Upper lobe of left lung (tissue), 6 donors: ENCODE data around the gene SLCO4A1. TPM values are rescaled to one million over a fixed set of nuclear protein-coding genes. Genes with fewer than 3 reads are reported as not detected.

Source experiments
- ATAC-seq, 2 donors: fragments of 200-7000 bp; cut with Tn5 transposase; one replicate each; pipeline ENCODE4 v1.9.1; 2022; ENCODE audit warnings: mild to moderate bottlenecking in 2 of 2, moderate library complexity in 2 of 2; ENCODE audit not compliant: low FRiP score in 2 of 2
- DNase-seq, 2 donors: peaks; one replicate each; pipeline ENCODE4 v3.0.0-alpha.2; 2019 to 2020
- H3K27ac ChIP-seq, 4 donors: fragments of 200-600 bp; sonication (generic); one replicate each; pipeline ENCODE4 v1.5.1; 2016 to 2019
- H3K27me3 ChIP-seq, 4 donors: fragments of 200-600 bp; sonication (generic); one replicate each; pipeline ENCODE4 v1.5.1; 2017 to 2019
- H3K36me3 ChIP-seq, 4 donors: fragments of 200-600 bp; sonication (generic); one replicate each; pipeline ENCODE4 v1.5.1; 2016 to 2019
- H3K4me1 ChIP-seq, 4 donors: fragments of 200-600 bp; sonication (generic); one replicate each; pipeline ENCODE4 v1.5.1; 2018 to 2019
- H3K4me3 ChIP-seq, 4 donors: fragments of 200-600 bp; sonication (generic); one replicate each; pipeline ENCODE4 v1.5.1; 2017 to 2019; ENCODE audit warnings: mild to moderate bottlenecking in 2 of 4, moderate library complexity in 1 of 4
- H3K9me3 ChIP-seq, 4 donors: fragments of 200-600 bp; sonication (generic); one replicate each; pipeline ENCODE4 v1.5.1; 2018 to 2019
- EP300 ChIP-seq, 4 donors: sonication (generic); formaldehyde crosslinking; IDR thresholded peaks; one replicate each; pipeline ENCODE4 v1.5.1; 2017; ENCODE audit warnings: antibody characterized with exemption in 4 of 4, control low read depth in 2 of 4
- POLR2A ChIP-seq, 4 donors: fragments of 450-650 bp; IDR thresholded peaks; one replicate each; pipeline ENCODE4 v1.5.1; 2016 to 2017; ENCODE audit warnings: antibody characterized with exemption in 4 of 4, mild to moderate bottlenecking in 2 of 4
- POLR2AphosphoS5 ChIP-seq, 2 donors: sonication (generic); formaldehyde crosslinking; IDR thresholded peaks; one replicate each; pipeline ENCODE4 v1.5.1; 2017; ENCODE audit warnings: antibody characterized with exemption in 2 of 2
- whole genome bisulfite sequencing, 2 donors: methylation state at CpG; one replicate each; pipeline ENCODE4 v1.1.5; 2017 to 2018; 5-methylcytosine and 5-hydroxymethylcytosine counted together
- total RNA-seq, 6 donors: library from RNA; depleted of rRNA in 4 of 6; stranded (reverse); fragments of >200 nt in 4 of 6; gene quantifications; one replicate each; pipeline versions ENCODE4 v1.1.0 to v1.2.1, GENCODE V29; 2016 to 2021
- TF ChIP-seq, protein P1 (sequence below), 6 experiments: fragments of 450-650 bp in 4 of 6; fragments of 200-600 bp in 2 of 6; sonication (generic) in 2 of 6; IDR thresholded peaks; one replicate each; pipeline ENCODE4 v1.5.1; 2016 to 2019; ENCODE audit warnings: antibody characterized with exemption in 6 of 6
- donor health status: DM: no; HTN: no; CAD: no; lungs with moderate emphysema.
- donor health status: DM: no; HTN: yes; CAD: no; lungs with severe emphysema.

Gene SLCO4A1
- total RNA-seq, 6 donors from 2014 or later: 39.9 to 86.7 (median 49.1) TPM

- ATAC-seq: no peak
- Histone ChIP-seq H3K4me3 (no peak overlapping the region), H3K36me3 (peaks cover 0 to 63% (median 27%) of the 10 kb centered on the region in 4 donors), H3K27ac (peak overlapping the region in 1 of 4 donors; percentile 90), H3K27me3 (no peaks in the 10 kb centered on the region), H3K4me1 (peaks cover 18 to 35% (median 22%) of the 10 kb centered on the region in 4 donors), H3K9me3 (no peaks in the 10 kb centered on the region)
- WGBS, 2 donors: 91 to 94% methylated on average over 20 to 37 of the region's 39 CpGs
- DNase-seq: no peak
- TF ChIP-seq POLR2AphosphoS5 (IDR thresholded peaks at IDR 0.05): no peak
- TF ChIP-seq, protein P1, sequence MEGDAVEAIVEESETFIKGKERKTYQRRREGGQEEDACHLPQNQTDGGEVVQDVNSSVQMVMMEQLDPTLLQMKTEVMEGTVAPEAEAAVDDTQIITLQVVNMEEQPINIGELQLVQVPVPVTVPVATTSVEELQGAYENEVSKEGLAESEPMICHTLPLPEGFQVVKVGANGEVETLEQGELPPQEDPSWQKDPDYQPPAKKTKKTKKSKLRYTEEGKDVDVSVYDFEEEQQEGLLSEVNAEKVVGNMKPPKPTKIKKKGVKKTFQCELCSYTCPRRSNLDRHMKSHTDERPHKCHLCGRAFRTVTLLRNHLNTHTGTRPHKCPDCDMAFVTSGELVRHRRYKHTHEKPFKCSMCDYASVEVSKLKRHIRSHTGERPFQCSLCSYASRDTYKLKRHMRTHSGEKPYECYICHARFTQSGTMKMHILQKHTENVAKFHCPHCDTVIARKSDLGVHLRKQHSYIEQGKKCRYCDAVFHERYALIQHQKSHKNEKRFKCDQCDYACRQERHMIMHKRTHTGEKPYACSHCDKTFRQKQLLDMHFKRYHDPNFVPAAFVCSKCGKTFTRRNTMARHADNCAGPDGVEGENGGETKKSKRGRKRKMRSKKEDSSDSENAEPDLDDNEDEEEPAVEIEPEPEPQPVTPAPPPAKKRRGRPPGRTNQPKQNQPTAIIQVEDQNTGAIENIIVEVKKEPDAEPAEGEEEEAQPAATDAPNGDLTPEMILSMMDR (IDR thresholded peaks at IDR 0.05): no peak
- TF ChIP-seq POLR2A (IDR thresholded peaks at IDR 0.05): no peak
- no peak for TF ChIP-seq EP300 (IDR thresholded peaks at IDR 0.05)
These were observed 14.1 kb downstream of the SLCO4A1 start for GRCh38 chr20:62656197-62656918.

GRCh38 chr20:62656919-62657588 lies 14.8 kb downstream of the SLCO4A1 start:
- TF ChIP-seq POLR2AphosphoS5 (IDR thresholded peaks at IDR 0.05) (no peak), POLR2A (IDR thresholded peaks at IDR 0.05) (no peak), EP300 (IDR thresholded peaks at IDR 0.05) (no peak)
- TF ChIP-seq, protein P1 (IDR thresholded peaks at IDR 0.05): no peak
- Histone ChIP-seq H3K36me3 (peaks cover 0 to 70% (median 30%) of the 10 kb centered on the region in 4 donors), H3K27ac (no peak overlapping the region), H3K9me3 (no peaks in the 10 kb centered on the region), H3K4me1 (peaks cover 14 to 32% (median 18%) of the 10 kb centered on the region in 4 donors), H3K27me3 (no peaks in the 10 kb centered on the region), H3K4me3 (no peak overlapping the region)
- ATAC-seq (no peak), DNase-seq (no peak)
- 93 to 96% methylated on average over 6 to 35 of the region's 37 CpGs for WGBS, 2 donors

- no peak for DNase-seq
- Histone ChIP-seq H3K4me3 (no peak overlapping the region), H3K36me3 (peaks cover 0 to 75% (median 31%) of the 10 kb centered on the region in 4 donors), H3K9me3 (no peaks in the 10 kb centered on the region), H3K4me1 (peaks cover 11 to 31% (median 17%) of the 10 kb centered on the region in 4 donors), H3K27ac (no peak overlapping the region), H3K27me3 (no peaks in the 10 kb centered on the region)
- WGBS, 2 donors: 80 to 94% methylated on average over 5 to 6 of the region's 7 CpGs
- TF ChIP-seq EP300 (IDR thresholded peaks at IDR 0.05) (no peak), POLR2A (IDR thresholded peaks at IDR 0.05) (no peak), POLR2AphosphoS5 (IDR thresholded peaks at IDR 0.05) (no peak)
- TF ChIP-seq, protein P1 (IDR thresholded peaks at IDR 0.05): no peak
- no peak for ATAC-seq
These were observed 15.3 kb downstream of the SLCO4A1 start for GRCh38 chr20:62657589-62657942.

- H3K4me1 ChIP-seq: peaks cover 7 to 27% (median 13%) of the 10 kb centered on the region in 4 donors
- TF ChIP-seq POLR2A (IDR thresholded peaks at IDR 0.05) (no peak), EP300 (IDR thresholded peaks at IDR 0.05) (no peak), POLR2AphosphoS5 (IDR thresholded peaks at IDR 0.05) (no peak)
- TF ChIP-seq, protein P1 (IDR thresholded peaks at IDR 0.05): no peak
- H3K9me3 ChIP-seq: no peaks in the 10 kb centered on the region
- DNase-seq (no peak), ATAC-seq (no peak)
- H3K27ac ChIP-seq: no peak overlapping the region
- H3K27me3 ChIP-seq: no peaks in the 10 kb centered on the region
- 94 to 96% methylated on average over 11 to 19 of the region's 19 CpGs for WGBS, 2 donors
- no peak overlapping the region for H3K4me3 ChIP-seq
- H3K36me3 ChIP-seq: peaks cover 0 to 79% (median 33%) of the 10 kb centered on the region in 4 donors
These were observed 15.7 kb downstream of the SLCO4A1 start for GRCh38 chr20:62657956-62658355.
